NCI-H446 (cell line): ENCODE results near the gene BUD13.
"Not testable (repeated sequence)": the region's sequence is repeated elsewhere in the genome, so short reads cannot be mapped to it uniquely, and the experiment has no call there.

Experiments used
- DNase-seq, 2 experiments: peaks; one replicate each; lab custom pipeline; 2025; lab: John Stamatoyannopoulos, UW

The BUD13 gene, protein sequence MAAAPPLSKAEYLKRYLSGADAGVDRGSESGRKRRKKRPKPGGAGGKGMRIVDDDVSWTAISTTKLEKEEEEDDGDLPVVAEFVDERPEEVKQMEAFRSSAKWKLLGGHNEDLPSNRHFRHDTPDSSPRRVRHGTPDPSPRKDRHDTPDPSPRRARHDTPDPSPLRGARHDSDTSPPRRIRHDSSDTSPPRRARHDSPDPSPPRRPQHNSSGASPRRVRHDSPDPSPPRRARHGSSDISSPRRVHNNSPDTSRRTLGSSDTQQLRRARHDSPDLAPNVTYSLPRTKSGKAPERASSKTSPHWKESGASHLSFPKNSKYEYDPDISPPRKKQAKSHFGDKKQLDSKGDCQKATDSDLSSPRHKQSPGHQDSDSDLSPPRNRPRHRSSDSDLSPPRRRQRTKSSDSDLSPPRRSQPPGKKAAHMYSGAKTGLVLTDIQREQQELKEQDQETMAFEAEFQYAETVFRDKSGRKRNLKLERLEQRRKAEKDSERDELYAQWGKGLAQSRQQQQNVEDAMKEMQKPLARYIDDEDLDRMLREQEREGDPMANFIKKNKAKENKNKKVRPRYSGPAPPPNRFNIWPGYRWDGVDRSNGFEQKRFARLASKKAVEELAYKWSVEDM

GRCh38 chr11:116772443-116773202 is at the start of gene BUD13:
BUD13 (minus strand) TSS chr11:116772987; CDS start chr11:116772964, 23 bp downstream.
- peak; percentile 83 to 88 for DNase-seq

GRCh38 chr11:116822575-116822974 is 49.8 kb upstream of the BUD13 start:
- no peak for DNase-seq

DNA sequence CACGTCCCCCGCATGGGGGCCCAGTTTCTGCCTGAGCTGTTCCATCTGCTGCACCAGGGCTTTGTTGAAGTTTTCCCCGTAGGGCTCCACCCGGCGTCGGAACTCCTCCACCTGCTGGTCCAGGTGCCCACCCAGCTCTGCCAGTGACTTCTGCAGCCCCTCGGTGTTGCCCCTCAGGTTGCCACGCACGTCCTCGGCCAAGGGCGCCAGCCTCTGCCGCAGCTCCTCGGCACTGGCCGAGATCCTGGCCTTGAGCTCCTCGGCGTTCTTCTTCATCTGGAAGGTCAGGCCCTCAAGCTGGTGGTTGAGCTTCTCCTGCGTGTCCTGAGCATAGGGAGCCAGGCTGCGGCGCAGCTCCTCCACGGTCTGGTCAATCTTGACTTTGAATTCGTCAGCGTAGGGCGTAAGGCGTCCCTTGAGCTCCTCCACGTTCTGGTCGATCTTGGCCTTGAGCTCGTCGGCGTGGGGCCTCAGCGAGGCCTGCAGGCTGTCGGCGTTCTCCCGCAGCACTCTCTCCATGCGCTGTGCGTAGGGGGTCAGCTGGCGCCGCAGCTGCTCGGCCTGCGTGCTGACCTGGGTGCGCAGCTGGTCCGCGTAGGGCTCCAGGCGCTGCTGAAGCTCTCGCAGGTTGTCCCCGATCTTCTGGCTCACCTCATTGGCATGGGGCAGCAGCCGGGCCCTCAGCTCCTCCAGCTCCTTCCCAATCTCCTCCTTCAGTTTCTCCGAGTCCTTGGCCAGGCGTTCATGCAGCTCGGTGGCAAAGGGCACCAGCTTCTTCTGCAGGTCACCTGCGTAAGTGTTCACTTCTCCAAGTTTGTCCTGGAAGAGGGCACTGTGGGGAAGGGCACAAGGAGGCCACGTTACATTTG is 48.5 kb upstream of the BUD13 start:
- no peak for DNase-seq

- DNase-seq, result no peak
These were observed 46.3 kb upstream of the BUD13 start for GRCh38 chr11:116819049-116819448.

- DNase-seq, result no peak
These were observed 41.7 kb upstream of the BUD13 start for GRCh38 chr11:116814502-116814901.

GRCh38 chr11:116813781-116814471 is 41.1 kb upstream of the BUD13 start:
- DNase-seq, result no peak

DNA sequence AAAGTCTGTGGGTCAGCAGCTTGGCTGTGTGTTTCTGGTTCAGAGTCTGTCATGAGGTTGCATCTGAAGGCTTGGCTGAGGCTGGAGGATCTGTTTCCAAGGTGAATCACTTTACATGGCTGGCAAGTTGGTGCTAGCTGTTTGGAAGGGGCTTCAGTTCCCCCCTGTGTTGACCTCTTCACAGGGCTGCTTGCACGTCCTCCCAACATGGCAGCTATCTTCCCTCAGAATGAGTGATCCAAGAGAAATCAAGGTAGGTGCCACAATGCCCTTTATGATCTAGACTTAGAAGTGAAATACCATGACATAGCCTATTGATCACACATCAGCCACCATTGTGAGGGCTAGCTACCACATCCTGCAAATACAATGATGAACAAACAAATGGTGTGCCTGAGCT is 40.4 kb upstream of the BUD13 start:
- DNase-seq, result no peak

GRCh38 chr11:116812109-116812508 is 39.3 kb upstream of the BUD13 start:
- no peak for DNase-seq

GRCh38 chr11:116811194-116811593 is 38.4 kb upstream of the BUD13 start:
- no peak for DNase-seq

- DNase-seq, result no peak
These were observed 35.7 kb upstream of the BUD13 start for GRCh38 chr11:116808262-116809175.

DNA sequence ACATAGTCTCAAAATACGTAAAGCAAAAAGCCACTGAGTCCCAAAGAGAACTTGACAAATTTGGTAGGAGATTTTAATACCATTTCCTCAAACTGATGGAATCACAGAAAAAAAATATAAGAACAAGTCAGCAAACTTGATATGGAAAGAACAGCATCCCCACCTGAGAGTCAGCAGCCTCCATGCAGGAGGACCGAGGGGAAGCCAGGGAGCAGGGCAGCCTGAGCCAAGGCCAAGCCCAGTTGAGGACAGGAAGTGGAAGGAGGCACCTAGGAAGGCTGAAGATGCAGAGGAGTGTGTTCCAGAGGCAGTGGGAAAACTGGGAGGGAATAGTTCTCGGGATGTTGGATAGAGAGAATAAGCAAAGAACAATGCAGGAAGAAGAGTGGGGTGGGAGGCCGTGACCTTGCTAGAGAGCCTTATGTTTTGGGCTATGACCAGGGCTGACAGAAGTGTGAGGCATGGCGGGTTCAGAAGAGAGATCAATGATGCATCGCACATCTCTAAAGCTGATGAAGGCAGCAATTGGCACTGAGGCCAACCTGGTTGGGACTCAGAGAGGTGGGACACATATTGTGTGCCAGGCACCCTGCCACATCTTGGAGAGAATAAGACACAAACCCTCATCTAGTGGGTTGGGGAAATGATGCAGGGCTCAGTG is 34.9 kb upstream of the BUD13 start:
- DNase-seq, result no peak

- DNase-seq, result no peak
These were observed 31.2 kb upstream of the BUD13 start for GRCh38 chr11:116804001-116804400.

DNA sequence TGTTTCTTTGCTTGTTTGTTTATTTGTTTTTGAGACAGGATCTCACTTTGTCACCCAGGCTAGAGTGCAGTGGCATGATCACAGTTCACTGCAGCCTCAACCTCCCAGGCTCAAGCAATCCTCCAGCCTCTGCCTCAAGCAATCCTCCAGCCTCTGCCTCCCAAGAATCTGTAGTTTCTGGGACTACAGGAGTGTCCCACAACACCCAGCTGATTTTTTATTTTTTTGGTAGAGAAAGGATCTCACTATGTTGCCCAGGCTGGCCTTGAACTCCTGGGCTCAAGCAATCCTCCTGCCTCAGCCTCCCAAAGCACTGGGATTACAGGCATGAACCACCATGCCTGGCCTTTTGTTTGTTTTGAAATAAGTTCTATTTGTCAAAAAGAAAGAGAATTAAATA is 28.9 kb upstream of the BUD13 start:
- DNase-seq, result not testable (repeated sequence)

- no peak for DNase-seq
These were observed 27.8 kb upstream of the BUD13 start for GRCh38 chr11:116800610-116801009.

- no peak for DNase-seq
These were observed 25.6 kb upstream of the BUD13 start for GRCh38 chr11:116798368-116798767.

- no peak for DNase-seq
These were observed 25.0 kb upstream of the BUD13 start for GRCh38 chr11:116797816-116798215.

- DNase-seq, result no peak
These were observed 23.8 kb upstream of the BUD13 start for GRCh38 chr11:116796548-116796947.

DNA sequence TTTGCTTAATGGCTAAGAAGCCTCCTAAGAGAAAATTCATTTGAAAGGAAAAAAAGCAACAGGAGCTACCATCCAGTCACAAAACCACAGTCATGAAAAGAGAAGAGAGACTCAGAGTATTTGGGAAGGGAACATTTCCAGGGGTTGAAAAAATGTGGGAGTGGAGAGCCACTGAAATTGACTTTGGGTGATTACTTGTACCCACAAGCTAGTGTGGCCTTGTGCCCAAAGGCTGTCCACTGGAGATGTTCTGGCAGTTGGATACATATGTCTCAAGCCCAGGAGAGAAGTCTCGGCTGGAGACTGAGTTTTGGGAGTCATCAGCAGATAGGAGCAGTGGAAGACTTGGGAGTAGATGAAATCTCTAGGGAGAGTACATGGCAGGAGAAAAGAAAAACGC is 22.1 kb upstream of the BUD13 start:
- no peak for DNase-seq

DNA sequence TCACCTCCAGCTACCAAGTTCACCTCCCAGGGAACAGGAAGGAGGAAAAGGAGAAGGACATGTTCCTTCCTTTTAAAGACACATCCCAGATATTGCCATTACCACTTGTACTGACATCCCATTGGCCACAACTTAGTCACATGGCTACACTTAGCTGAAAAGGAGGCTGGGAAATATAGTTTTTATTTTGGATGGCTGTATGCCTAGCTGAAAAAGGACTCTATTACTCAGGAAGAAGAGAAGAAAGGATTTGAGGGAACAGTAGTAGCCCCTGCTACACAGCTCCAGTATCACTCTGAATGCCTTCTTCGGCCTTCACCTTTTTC is 20.9 kb upstream of the BUD13 start:
- no peak for DNase-seq
